SK-N-MC (cell line): Measurements from ENCODE around the gene MYO1G.

Experiments used
- EZH2 ChIP-seq: fragments of 200-600 bp; sonication (generic); IDR thresholded peaks from one replicate; pipeline ENCODE4 v1.6.1; 2017; ENCODE audit warnings: antibody characterized with exemption
- POLR2AphosphoS5 ChIP-seq: IDR thresholded peaks from 2 replicates; pipeline ENCODE4 v1.6.1; 2012; ENCODE audit warnings: mild to moderate bottlenecking, low read depth, low read length, borderline replicate concordance

DNA sequence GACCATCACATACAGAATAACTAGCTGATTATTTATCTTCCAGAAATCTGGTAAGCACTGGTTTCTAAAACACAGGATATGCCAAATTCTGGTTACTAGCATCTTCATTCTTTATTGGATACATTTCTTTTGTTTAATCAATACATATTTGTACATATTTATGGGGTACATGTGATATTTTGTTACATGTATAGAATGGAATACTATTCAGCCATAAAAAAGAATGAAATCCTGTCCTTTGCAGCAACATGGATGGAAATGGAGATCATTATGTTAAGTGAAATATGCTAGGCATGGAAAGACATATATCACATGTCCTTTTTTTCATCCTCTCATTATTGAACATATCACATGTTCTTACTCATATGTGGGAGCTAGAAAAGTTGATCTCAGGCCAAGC, 60.8 kb downstream of the MYO1G start:
- TF ChIP-seq POLR2AphosphoS5: no peak
- TF ChIP-seq EZH2: no peak
